CD4-positive, alpha-beta T cell treated with Interleukin-17A for 4 hours (primary cell): ENCODE measurements around the gene PDZRN3.

Experiments used
- DNase-seq: peaks from one replicate; pipeline ENCODE4 v3.0.0-alpha.2; 2020; ENCODE audit warnings: mixed read lengths

Gene PDZRN3

DNA sequence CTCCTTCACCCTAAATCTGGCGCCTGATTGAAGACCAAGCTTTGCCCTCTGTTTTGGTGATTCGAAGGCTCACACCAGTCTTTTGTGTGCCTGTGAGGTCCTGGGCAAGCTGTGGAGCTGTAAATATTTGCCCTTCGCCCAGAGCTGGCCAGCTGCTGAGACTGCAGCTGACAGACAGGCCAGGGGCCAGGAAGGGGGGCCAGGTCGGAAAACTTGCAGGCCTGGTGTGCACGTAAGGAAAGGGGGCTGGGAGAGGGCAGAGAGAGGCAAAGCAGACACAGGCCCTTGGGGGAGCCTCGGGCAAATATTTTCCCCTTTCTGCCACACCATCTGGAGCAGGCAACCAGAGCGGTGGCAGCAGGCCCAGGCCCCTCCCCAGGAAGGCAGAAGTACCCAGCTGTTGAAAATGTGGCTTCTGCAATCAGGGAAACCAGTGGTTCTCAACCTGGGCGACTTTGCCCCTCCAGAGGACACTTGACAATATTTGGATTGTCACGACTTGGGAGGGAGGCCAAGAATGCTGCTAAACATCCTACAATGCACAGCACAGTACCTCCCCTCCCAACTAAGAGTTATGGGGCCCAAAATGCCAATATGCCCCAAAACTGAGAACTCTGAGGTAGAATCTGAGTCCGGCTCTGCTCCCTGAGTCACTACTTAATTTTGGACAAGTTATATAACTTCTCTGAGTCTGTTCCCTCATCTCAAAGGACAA is 2.5 kb downstream of the PDZRN3 start:
- no peak for DNase-seq

DNA sequence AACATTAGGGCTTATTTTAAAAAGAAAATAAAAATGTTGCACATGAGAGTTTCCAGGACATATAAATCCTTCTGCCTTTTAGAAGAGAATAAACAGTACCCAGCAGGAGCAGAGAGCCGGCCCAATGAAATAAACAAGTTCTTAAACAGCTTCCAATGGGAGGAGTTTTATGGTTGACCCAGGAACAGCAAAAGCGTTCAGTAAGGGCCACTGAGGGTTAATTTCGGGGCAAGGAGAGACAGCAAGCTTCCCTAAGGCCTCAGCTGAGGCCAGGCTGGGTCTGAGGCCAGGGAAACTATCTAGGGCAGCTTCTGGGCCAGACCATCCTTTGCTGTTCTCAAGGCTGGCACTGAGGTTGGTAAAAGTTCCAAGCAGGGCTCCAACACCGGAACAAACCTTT is 3.4 kb downstream of the PDZRN3 start:
- no peak for DNase-seq

DNA sequence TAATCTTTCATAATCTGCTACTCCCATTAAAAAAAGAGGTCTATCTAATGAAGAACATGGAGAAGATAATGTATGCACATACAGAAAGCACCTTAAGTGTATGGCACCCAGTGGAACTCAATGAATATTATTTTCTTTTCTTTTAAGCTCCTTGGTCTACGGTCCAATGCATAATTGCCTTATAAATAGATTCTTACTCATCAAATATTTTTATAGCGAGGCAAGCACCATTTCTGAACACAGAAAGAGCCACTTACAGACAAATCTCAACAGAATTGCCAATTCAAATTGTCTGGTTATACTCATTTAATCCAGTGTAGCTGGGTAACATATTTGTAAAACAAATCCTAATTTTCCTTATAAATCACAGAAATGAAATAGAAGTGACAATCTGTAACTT is 6.3 kb downstream of the PDZRN3 start:
- no peak for DNase-seq

DNA sequence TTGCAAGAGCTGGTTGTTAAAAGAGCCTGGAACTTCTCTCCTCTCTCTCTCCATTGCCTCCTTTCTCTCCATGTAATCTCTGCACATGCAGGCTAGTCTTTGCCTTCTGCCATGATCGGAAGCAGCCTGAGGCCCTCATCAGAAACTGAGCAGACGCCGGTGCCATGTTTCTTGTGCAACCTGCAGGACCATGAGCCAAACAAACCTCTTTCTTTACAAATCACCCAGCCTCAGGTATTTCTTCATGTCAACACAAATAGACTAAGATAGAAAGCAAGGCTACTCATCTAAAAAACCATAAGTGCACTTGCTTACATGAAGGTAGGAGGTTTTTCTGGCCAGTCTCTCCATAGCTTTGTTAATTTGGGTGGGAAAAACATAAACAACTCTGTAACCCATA is 8.7 kb downstream of the PDZRN3 start:
- no peak for DNase-seq

DNA sequence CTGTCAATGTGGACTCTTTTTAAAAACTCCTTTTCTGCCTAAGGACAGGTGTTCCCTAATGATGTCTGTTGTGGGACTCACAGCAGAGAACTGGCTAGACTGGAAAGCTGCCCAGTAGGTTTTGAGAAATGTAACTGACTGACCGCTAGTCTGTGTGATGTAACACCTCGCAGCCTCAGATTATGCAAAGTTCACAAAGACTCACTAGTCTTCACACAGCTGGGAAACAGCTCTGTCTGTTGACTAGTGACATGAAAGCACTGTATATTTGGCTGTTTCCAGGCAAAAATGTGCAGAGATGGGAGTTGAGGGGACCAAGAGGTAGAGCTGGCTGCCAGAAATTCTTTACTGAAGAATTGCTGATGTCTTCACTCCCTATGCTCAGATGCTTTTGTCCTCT is 10.3 kb downstream of the PDZRN3 start:
- DNase-seq, result no peak

DNA sequence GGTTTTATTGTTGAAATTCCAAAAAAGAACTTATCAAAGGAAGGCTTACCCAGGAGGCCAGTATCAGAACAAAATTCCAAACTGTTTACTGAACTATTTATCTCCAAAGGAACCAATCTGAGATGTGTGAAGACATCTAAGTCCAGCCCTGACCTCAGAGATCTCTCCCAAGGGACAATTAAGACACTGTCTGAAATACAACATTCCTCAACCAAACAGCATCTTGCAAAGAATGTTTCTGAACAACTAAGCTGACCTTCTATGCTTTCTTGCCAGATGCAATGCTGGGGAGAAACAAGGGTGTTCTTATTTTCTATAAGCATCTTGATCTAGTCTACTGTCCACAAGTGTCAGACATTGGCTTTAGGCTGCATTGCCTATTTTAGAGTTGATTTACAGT is 13.6 kb downstream of the PDZRN3 start:
- no peak for DNase-seq

DNA sequence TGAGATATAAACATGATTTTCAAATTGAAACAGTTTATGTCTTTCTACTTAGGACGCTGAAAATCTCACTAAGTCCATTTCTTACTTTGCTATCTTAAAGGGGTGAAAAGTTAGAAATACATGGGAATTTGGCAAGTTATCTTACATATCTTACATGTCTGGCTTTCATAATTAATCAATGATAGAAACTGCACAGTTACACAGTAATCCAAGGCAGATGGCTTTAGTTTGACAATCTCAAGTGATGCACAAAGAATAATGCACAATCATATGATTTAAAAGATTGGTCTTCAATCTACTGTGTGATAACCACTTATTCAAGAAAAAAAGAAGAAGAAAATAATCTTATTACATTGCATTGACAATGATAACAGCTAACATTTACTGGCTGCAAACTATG is 14.2 kb downstream of the PDZRN3 start:
- no peak for DNase-seq

DNA sequence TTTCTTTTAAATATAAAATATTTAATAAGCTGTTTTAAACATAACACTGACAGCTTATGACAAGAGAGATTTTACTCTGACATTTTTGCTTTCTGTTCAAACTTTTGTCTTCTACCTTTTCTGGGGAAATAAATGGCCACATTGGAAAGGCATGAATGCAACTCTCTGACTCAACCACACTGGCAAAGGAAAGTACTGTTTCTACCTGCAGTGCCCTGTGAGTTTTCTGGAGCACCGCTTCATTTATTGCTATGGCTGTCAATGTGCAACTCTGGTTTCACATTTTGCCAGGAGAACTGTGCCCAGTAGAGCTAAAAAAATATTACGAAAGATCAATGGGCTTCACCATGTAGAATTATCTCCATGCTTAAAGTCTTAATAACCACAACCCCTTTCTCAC is 15.1 kb downstream of the PDZRN3 start:
- DNase-seq, result no peak

DNA sequence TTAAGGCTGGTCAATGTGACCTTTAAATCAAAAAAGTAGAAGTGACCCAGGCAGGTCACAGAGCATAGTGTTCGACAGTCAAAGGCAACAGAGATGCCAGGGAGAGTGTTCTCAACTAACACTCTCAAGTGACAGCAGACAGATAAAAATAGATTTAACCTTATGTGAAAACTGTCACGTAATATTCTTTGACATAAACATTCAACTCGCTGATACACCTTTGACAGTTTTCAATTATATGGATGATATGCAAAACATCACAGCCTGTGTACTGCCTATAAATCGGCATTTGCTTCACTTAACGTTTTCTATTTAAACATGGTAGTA is 15.5 kb downstream of the PDZRN3 start:
- no peak for DNase-seq

DNA sequence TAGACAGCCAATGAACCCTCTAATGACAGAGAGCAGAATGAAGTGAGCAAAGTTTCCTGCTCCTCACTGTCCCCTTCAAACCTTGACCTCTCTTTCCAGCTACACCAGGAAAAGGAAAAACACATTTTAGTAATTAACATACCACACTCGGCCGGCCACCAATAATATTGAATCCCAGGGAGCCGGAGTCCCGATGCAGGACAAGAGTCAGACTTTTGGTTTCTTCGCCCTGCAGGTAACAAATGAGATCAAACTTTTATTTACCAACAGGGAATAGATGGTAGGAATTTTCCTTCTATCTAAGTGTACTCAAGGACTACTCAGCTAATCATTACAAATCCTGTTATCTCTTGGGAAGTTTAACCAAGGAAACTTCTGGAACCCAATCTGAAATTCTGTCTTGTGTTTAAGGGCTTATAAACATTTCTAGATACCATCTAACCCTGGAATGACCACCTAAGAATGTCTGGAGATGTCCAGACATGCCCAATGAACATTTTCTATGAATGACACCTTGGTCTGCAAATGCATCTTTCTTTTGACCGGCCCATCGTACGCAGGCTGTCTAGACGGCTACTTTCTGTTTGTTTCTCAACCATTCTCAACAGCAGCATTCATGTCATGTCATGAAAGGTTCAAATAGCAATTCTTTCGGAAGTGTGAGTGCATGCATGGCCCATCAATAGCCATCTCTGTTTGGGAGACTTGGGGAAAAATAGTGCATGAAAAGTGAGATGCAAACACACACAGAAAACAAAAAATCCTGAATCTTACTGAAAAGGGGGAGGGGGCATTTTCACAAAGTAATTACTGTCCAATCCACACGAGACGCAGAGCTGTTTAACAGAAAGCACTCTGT is 16.1 kb downstream of the PDZRN3 start:
- DNase-seq, result no peak

DNA sequence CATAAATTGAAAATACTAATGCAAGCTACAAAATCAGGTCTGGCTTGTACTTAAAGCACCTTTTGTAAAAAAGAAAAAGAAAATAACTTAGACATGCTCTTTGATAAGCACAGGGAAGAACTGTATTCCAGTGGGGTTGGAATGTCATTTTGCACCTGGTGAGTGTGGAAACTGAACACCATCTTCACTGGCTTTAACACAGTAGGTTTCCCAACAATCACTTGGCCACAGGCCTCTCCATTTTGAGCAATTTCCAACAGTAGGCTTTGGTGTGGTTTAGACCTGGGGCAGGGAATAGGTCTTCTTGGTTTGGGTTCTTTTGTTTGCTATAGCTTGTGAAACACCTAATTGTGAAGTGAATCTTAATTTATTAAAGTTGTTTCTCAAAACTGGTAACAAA is 18.9 kb downstream of the PDZRN3 start:
- no peak for DNase-seq

DNA sequence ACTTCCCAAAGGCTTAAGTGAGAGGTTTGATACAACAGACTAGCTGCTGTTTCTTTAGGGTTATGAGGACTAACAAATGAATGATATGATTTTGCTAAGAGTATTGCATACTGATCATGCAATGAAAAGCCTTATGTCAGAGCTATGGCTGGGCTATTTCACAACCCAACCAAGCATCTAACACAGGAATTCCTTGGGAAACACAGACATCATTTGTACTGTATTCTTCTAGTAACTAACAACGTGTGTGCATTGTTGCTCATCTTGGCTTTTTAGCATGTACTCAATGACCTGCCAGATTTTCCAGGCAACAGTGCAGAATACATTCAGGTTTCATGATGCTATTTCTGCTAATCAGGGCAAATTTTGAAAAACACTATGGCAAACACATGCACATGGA is 19.3 kb downstream of the PDZRN3 start:
- no peak for DNase-seq

DNA sequence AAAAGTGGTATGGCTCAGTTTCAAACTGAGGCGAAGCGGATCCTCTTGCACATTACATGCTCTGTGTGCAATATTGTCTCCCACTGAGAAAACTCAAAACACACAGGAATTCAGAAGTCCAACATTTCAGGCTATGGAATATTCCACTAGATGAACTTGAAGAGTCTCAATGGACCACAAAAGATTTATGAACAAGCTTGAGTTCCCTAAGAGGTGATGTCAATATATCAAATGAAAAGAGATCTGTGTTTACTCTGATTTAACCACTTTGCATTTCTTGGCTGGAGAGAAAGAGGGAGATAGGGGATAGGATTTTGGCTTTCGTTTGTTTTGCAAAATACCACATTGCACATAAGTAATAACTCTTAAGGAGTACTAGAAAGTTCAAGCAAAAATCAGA is 20.3 kb downstream of the PDZRN3 start:
- DNase-seq, result no peak

DNA sequence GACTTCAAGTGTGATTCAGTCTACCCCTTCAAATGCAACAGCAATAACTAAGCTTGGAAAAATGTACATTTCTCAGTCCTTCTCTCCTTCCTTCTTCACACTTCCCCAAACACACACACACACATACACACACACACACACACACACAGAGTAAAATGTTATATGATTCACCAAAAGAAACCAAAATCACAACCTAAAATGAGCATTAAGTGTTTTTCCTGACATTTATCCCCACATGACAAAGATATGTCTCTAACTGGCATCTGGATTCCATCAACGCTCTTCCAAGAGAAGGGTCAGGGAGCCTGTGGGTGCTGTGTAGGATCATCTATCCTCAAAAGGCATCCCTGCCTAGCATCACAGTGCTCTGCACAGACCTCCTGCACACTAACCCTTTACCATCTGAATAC is 21.0 kb downstream of the PDZRN3 start:
- no peak for DNase-seq

DNA sequence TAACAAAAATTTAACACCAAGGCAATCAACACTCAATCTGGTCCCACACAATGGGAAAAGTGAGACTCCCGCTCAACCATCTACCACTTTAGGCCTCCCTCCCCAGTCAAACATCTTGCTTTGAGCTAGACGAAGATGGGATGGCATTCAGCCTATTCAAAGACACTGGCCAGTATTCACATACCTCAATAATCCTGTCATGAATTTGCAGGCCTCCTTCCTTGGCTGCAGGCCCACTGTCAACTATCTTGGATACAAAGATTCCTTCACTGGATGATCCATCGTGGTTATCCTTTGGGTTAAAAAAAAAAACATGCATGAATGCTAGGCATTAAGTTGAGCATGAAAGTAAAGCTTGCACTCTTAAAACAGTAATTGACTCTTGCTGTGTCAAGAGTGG is 22.6 kb downstream of the PDZRN3 start:
- DNase-seq, result no peak

DNA sequence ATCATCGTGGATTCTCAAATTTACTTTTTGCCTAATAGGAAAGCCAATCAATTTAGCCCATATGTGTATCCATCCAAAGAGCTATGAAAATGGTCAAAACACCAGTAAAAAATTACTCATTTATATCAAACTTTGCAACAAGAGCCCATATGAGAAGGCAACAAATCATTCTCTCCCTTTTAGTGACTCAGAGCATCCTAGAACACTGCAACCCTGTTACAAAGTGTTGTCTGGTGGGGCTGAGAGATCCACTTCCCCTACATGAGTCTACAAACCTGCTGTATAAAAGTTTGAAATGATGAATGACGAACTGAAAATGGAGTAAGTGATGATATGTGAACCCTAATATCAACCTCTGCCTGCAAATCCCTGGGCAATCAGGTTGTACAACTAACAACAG is 23.3 kb downstream of the PDZRN3 start:
- DNase-seq, result no peak

DNA sequence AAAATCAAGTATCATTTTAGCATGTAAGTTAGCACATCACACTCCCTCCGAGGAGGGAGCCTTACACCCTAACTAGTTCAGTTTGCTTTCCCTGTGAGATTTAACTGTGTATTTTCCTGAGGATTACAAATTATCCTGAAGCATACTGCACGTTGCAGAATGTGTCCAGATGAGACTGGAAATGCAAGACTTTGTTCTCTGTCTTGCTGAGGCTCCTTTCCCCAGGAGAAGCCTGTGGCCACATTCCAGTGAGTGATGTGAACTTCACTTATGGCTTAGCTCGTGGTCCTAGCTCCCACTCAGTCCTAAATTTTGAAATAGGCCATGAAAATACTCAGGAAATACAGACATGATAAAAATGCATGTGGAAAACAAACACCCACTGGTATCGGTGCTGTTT is 23.7 kb downstream of the PDZRN3 start:
- DNase-seq, result no peak

DNA sequence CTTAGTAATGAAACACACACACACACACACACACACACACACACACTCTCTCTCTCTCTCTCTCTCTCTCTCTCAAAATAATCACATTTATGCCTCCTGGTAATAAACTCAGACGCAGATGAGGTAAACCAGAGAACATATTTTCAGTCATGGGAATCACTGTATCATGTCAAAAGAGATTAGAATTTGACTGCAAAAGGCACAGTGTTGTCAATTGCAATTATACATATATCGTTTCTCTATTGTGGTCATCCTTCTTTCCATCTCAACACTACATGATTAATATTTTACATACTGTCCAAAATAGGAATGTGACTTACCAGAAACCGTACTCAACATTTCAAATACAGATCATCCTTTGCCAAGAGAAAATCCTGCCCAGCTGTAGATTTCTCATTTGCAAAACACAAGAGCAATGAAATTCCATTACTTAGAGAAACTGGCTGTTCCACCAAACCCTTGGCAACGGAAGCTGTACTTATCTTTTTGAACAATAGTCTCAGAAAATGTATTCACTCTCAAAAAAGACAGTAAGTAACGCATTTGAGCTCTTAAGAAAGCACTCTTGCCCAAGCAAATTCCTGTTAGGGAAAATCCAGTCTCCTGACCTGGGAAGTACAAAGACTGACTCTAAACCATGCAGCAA is 24.3 kb downstream of the PDZRN3 start:
- no peak for DNase-seq

DNA sequence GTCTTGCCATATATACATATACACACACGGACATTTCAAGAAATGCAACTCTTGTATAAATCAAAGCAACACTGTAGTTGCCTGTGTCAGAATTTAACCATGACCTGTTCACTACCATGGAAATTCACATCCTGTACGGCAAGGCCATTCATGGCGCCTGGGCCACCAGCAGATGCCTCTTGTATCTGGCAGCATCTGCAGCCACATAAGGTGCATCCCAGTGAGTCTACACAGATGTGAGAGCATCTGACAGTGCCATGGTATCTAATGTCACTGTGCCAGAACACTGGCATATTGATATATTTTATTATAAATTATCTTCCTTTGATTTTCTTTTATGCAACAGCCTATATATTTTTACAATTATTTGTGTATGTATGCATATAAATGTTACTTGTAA is 25.1 kb downstream of the PDZRN3 start:
- DNase-seq, result no peak

DNA sequence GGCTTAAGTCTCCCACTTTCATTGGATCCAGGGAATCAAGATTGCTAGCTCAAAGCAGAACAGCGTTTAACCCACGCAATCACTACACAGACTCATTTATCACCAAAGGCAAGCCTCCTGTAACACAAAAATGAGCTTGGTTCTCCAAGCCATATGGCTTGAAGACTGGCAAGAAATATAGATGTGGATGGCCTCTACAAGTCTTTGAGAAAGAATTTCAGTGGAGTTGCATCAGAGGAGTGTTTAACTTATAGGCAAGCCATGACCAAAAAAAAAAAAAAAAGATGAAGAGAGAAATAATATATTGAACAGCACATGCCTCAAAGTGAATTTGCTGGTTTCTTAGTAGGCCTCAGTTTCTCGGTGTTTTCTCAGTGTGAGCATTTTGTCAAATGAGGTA is 27.3 kb downstream of the PDZRN3 start:
- no peak for DNase-seq

DNA sequence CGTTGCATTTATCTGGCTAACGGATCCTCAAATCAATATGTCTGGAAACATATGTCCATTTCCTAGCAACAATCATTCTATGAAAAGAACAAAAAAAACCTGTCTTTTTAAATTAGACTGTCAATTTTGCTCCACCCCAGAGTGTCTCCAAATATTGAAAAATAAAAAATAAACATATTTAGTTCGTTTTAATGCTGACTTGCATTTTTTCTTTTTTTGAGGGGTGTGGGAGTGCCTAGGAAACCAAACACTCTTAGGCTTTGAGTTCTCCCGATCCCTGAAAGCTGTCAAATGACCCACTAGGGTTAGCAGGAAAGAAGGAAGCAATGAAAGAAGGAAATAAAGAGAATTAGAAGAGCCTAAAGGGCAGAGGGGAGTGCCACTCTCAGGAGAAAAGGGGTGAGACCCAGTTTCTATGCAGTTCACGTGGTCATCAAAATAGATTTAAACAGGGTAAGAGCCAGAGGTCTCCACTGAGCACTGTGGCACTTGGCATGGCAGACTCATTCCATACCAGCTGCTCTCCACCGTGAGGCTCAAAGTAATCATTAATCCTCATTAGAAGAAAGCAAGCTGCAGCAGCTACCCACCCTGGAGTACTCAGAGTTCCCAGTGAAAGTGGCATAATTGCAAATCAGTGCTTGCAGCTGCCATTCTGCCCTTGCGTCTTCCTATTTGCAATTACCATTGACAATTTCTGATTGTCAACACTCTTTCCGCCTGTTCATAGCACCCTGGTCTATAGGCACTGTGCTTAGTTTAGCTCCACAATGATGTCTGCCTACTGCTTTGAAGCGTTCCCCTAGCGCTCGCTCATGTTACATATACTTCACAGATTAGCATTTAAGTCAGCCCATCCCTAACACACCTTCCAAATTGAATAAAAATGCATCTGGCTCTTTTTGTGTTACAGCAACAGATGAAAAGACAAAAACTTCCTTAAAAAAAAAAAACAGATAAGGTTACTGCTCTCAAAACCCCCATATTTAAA is 32.3 kb downstream of the PDZRN3 start:
- DNase-seq, result no peak

DNA sequence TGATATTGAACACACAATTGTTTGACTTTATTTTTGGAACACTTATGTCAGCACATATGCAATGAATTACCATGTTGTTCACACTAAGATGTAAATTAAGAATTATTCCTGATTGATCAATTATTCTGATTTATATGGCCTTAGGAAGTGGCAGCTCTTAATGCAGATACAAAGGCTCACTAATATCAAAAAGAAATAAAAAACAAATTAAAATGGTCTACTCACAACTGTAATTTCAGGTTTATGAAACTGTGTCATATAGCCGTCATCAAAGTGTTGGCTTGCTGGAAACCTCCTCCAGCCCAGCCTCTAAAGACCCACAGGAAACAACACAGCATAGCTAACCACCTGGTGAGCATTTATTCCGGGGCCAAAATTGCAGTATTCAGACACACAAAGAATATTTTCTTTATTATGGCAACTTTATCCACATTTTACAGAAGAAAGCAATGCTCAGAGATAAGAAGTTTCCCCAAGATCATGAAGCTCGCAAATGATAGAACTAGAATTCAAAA is 33.4 kb downstream of the PDZRN3 start:
- DNase-seq, result no peak

DNA sequence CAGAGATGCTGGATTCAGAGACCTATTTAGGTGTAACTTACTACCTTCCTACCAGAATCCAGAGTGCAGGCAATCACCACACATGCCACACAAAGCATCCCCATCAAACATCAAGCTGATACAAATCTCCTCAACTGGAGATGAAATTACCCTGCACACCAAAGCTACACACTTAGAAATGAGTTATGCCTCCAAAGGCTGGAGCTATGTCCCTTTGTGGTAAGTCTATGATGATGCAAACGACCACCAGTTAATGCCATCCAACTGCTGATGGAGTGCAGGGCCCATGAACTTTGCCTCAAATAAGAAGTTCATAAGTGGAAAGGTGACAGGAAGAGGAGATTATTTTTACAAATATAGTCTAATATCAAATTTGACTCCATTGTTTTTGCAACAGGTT is 38.1 kb downstream of the PDZRN3 start:
- DNase-seq, result no peak
